Fibroblast of lung (primary cell): ENCODE results near the gene CHN1.

Experiments used
- CTCF ChIP-seq, 2 donors: IDR thresholded peaks in 1 of 2; conservative IDR thresholded peaks in 1 of 2; 1 replicate in 1 of 2; 2 replicates in 1 of 2; pipeline ENCODE4 v1.5.1; 2011 to 2012; ENCODE audit warnings: low read length in 2 of 2, control low read depth in 1 of 2, inconsistent platforms in 1 of 2, low read depth in 1 of 2, mild to moderate bottlenecking in 1 of 2
- EZH2 ChIP-seq: IDR thresholded peaks from 2 replicates; pipeline ENCODE4 v1.5.1; 2012; ENCODE audit warnings: low read length, control low read depth, mild to moderate bottlenecking; ENCODE audit errors: missing control alignments

GRCh38 chr2:174931724-174932123, 73.5 kb downstream of the CHN1 start:
- TF ChIP-seq CTCF (conservative IDR thresholded peaks at IDR 0.05 in 1 of 2, IDR thresholded peaks at IDR 0.05 in 1 of 2; ENCODE audit: low read depth in 1 of 2, low read length in 2 of 2) (no peak), EZH2 (no peak)
